Peyer's patch (tissue), 4 donors: ENCODE results near the gene KNSTRN.

Experiments
- CTCF ChIP-seq, 6 experiments: fragments of 450-650 bp in 4 of 6; fragments of 200-600 bp in 2 of 6; sonication (generic) in 1 of 6; IDR thresholded peaks; one replicate each; pipeline ENCODE4 v1.5.1; 2017 to 2019; ENCODE audit warnings: antibody characterized with exemption in 6 of 6, mild to moderate bottlenecking in 3 of 6, moderate library complexity in 1 of 6
- POLR2A ChIP-seq, 2 donors: fragments of 450-650 bp; IDR thresholded peaks; one replicate each; pipeline ENCODE4 v1.5.1; 2017; ENCODE audit warnings: antibody characterized with exemption in 2 of 2, mild to moderate bottlenecking in 2 of 2, moderate library complexity in 2 of 2

- TF ChIP-seq CTCF (IDR thresholded peaks at IDR 0.05) (no peak), POLR2A (IDR thresholded peaks at IDR 0.05) (no peak)
Measured at GRCh38 chr15:40430271-40430805, 47.8 kb downstream of the KNSTRN start.
